DOHH2 (cell line): Measurements from ENCODE around the gene ZSWIM5.

Source experiments
- CTCF ChIP-seq: fragments of 200-600 bp; sonication (generic); IDR thresholded peaks from one replicate; pipeline ENCODE4 v1.5.1; 2014; ENCODE audit warnings: antibody characterized with exemption, mild to moderate bottlenecking, low read depth, low read length; ENCODE audit not compliant: poor library complexity, severe bottlenecking
- EZH2phosphoT487 ChIP-seq: fragments of 200-600 bp; sonication (generic); IDR thresholded peaks from 2 replicates; pipeline ENCODE4 v1.6.1; 2017; ENCODE audit warnings: borderline replicate concordance, mild to moderate bottlenecking, antibody characterized with exemption, low read length, moderate library complexity, mixed read lengths

DNA sequence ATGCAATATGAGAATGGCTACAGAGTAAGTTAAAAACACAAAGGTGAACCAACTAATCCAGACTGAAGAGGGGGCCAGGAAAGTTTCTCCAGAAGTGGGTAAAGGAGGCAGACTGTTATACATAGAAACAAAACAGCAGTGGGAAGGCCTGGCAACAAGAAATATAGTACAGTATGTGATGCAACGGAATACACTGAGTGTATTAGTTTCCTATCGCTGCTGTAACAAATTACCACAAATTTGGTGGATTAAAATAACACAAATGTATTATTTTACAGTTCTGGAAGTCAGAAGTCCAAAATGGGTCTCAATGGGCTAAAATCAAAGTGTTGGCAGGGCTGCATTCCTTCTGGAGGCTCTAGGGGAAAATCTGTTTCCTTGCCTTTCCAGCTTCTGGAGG, 95.2 kb downstream of the ZSWIM5 start:
- TF ChIP-seq CTCF (no peak), EZH2phosphoT487 (no peak)
